Thymus (tissue), 11 donors: ENCODE measurements around the gene AKAP13. TPM values are rescaled to one million over a fixed set of nuclear protein-coding genes. Genes with fewer than 3 reads are reported as not detected.
A peak's percentile ranks its signal among the peaks of the same experiment; 100 is the strongest.

Source experiments
- DNase-seq, 9 donors: peaks; one replicate each; pipeline ENCODE4 v3.0.0-alpha.2; 2013; ENCODE audit warnings: low spot score in 9 of 9, low read depth in 6 of 9, missing footprints in 1 of 9
- H3K27ac ChIP-seq, 2 donors: one replicate each; pipeline ENCODE4 v1.5.1; 2013; ENCODE audit warnings: control low read depth in 1 of 2, low read depth in 1 of 2, low read length in 1 of 2, mild to moderate bottlenecking in 1 of 2, moderate library complexity in 1 of 2
- H3K27me3 ChIP-seq, 2 donors: one replicate each; pipeline ENCODE4 v1.5.1; 2013; ENCODE audit warnings: low read length in 1 of 2; ENCODE audit not compliant: control insufficient read depth in 2 of 2, insufficient read depth in 1 of 2
- H3K36me3 ChIP-seq, 2 donors: one replicate each; pipeline ENCODE4 v1.5.1; 2013; ENCODE audit warnings: low read length in 1 of 2, mild to moderate bottlenecking in 1 of 2, moderate library complexity in 1 of 2; ENCODE audit not compliant: control insufficient read depth in 2 of 2, insufficient read depth in 2 of 2
- H3K4me1 ChIP-seq, 2 donors: one replicate each; pipeline ENCODE4 v1.5.1; 2013; ENCODE audit warnings: low read length in 2 of 2; ENCODE audit not compliant: control insufficient read depth in 2 of 2, insufficient read depth in 2 of 2
- H3K4me3 ChIP-seq, 2 donors: one replicate each; pipeline ENCODE4 v1.5.1; 2013; ENCODE audit warnings: low read length in 2 of 2, control low read depth in 1 of 2, mild to moderate bottlenecking in 1 of 2
- H3K9me3 ChIP-seq, 2 donors: one replicate each; pipeline ENCODE4 v1.5.1; 2013; ENCODE audit warnings: low read length in 1 of 2, mild to moderate bottlenecking in 1 of 2; ENCODE audit not compliant: control insufficient read depth in 2 of 2, insufficient read depth in 1 of 2
- WGBS: extraction: QIAGEN DNeasy Blood & Tissue Kit; methylation state at CpG from one replicate; pipeline ENCODE4 v1.1.7; 2013; 5-methylcytosine and 5-hydroxymethylcytosine counted together
- polyA plus RNA-seq: library from polyadenylated mRNA; stranded (reverse); fragments of 200-250 nt; gene quantifications from one replicate; pipeline ENCODE4 v1.2.3, GENCODE V29; 2013
- total RNA-seq: library from RNA; stranded (reverse); fragments of 120-200 nt; gene quantifications from one replicate; pipeline ENCODE4 v1.2.4, GENCODE V29; 2013
- donor health status: healthy.

Gene AKAP13
- total and polyA plus RNA-seq, 2 donors = 49.8 to 63.8 TPM

GRCh38 chr15:85671156-85671555, 290.8 kb downstream of the AKAP13 start:
- H3K27ac ChIP-seq = no peak overlapping the region
- H3K4me1 ChIP-seq = peaks cover 0 to 3% of the 10 kb centered on the region in 2 donors
- H3K4me3 ChIP-seq = no peak overlapping the region
- no peaks in the 10 kb centered on the region for H3K9me3 ChIP-seq
- 99% methylated on average over 1 of the region's 1 CpG for WGBS
- DNase-seq = no peak
- H3K27me3 ChIP-seq = no peaks in the 10 kb centered on the region
- H3K36me3 ChIP-seq = peaks cover 11 to 12% of the 10 kb centered on the region in 2 donors

GRCh38 chr15:85672332-85673084, 292.1 kb downstream of the AKAP13 start:
- H3K9me3 ChIP-seq = no peaks in the 10 kb centered on the region
- no peaks in the 10 kb centered on the region for H3K27me3 ChIP-seq
- peaks cover 15 to 20% of the 10 kb centered on the region in 2 donors for H3K36me3 ChIP-seq
- no peak overlapping the region for H3K27ac ChIP-seq
- H3K4me1 ChIP-seq = peaks cover 0 to 3% of the 10 kb centered on the region in 2 donors
- H3K4me3 ChIP-seq = no peak overlapping the region
- no peak for DNase-seq
- WGBS = 99% methylated on average over 1 of the region's 1 CpG

GRCh38 chr15:85673326-85673725, 292.9 kb downstream of the AKAP13 start:
- DNase-seq = no peak
- no peak overlapping the region for H3K4me3 ChIP-seq
- H3K36me3 ChIP-seq = peaks cover 15 to 20% of the 10 kb centered on the region in 2 donors
- no peaks in the 10 kb centered on the region for H3K9me3 ChIP-seq
- no peaks in the 10 kb centered on the region for H3K4me1 ChIP-seq
- no peak overlapping the region for H3K27ac ChIP-seq
- no peaks in the 10 kb centered on the region for H3K27me3 ChIP-seq
- WGBS = 99% methylated on average over 5 of the region's 5 CpGs

- peaks cover 10 to 14% of the 10 kb centered on the region in 2 donors for H3K36me3 ChIP-seq
- DNase-seq = no peak
- H3K27me3 ChIP-seq = no peaks in the 10 kb centered on the region
- H3K9me3 ChIP-seq = no peaks in the 10 kb centered on the region
- H3K4me1 ChIP-seq = no peaks in the 10 kb centered on the region
- H3K27ac ChIP-seq = no peak overlapping the region
- WGBS = 95% methylated on average over 9 of the region's 9 CpGs
- H3K4me3 ChIP-seq = no peak overlapping the region
These were observed 296.1 kb downstream of the AKAP13 start for GRCh38 chr15:85676342-85677098.

- no peak for DNase-seq
- no peak overlapping the region for H3K4me3 ChIP-seq
- no peaks in the 10 kb centered on the region for H3K4me1 ChIP-seq
- H3K36me3 ChIP-seq = peaks cover 11 to 12% of the 10 kb centered on the region in 2 donors
- no peak overlapping the region for H3K27ac ChIP-seq
- no peaks in the 10 kb centered on the region for H3K9me3 ChIP-seq
- WGBS = 98% methylated on average over 4 of the region's 4 CpGs
- H3K27me3 ChIP-seq = no peaks in the 10 kb centered on the region
These were observed 298.8 kb downstream of the AKAP13 start for GRCh38 chr15:85679231-85679630.

GRCh38 chr15:85681386-85681785, 301.0 kb downstream of the AKAP13 start:
- no peaks in the 10 kb centered on the region for H3K4me1 ChIP-seq
- H3K27me3 ChIP-seq = no peaks in the 10 kb centered on the region
- H3K9me3 ChIP-seq = no peaks in the 10 kb centered on the region
- peaks cover 16 to 22% of the 10 kb centered on the region in 2 donors for H3K36me3 ChIP-seq
- no peak for DNase-seq
- 97% methylated on average over 4 of the region's 4 CpGs for WGBS
- H3K4me3 ChIP-seq = no peak overlapping the region
- no peak overlapping the region for H3K27ac ChIP-seq

GRCh38 chr15:85684174-85684710, 303.8 kb downstream of the AKAP13 start:
- H3K9me3 ChIP-seq = no peaks in the 10 kb centered on the region
- H3K27me3 ChIP-seq = no peaks in the 10 kb centered on the region
- H3K36me3 ChIP-seq = peaks cover 9 to 19% of the 10 kb centered on the region in 2 donors
- H3K4me1 ChIP-seq = peaks cover 0 to 3% of the 10 kb centered on the region in 2 donors
- no peak overlapping the region for H3K27ac ChIP-seq
- 99% methylated on average over 6 of the region's 6 CpGs for WGBS
- H3K4me3 ChIP-seq = no peak overlapping the region
- no peak for DNase-seq

GRCh38 chr15:85685356-85685755, 305.0 kb downstream of the AKAP13 start:
- Histone ChIP-seq H3K4me1 (peaks cover 3 to 7% of the 10 kb centered on the region in 2 donors), H3K9me3 (no peaks in the 10 kb centered on the region), H3K27ac (no peak overlapping the region), H3K4me3 (no peak overlapping the region), H3K36me3 (peaks cover 9 to 19% of the 10 kb centered on the region in 2 donors), H3K27me3 (no peaks in the 10 kb centered on the region)
- WGBS = 96% methylated on average over 9 of the region's 9 CpGs
- DNase-seq = no peak

- no peaks in the 10 kb centered on the region for H3K9me3 ChIP-seq
- H3K4me3 ChIP-seq = no peak overlapping the region
- no peaks in the 10 kb centered on the region for H3K27me3 ChIP-seq
- WGBS = 91% methylated on average over 2 of the region's 2 CpGs
- H3K4me1 ChIP-seq = peaks cover 12 to 18% of the 10 kb centered on the region in 2 donors
- peaks cover 9 to 19% of the 10 kb centered on the region in 2 donors for H3K36me3 ChIP-seq
- H3K27ac ChIP-seq = peak overlapping the region; percentile 43 to 65
- DNase-seq = no peak
These were observed 306.9 kb downstream of the AKAP13 start for GRCh38 chr15:85687329-85687728.
